GM18526 (cell line): ENCODE results near the gene NPHP4.

Experiments used
- POLR2A ChIP-seq: IDR thresholded peaks from 3 replicates; pipeline ENCODE4 v1.6.1; 2011; ENCODE audit not compliant: insufficient read length; ENCODE audit errors: extremely low read depth

The NPHP4 gene

DNA sequence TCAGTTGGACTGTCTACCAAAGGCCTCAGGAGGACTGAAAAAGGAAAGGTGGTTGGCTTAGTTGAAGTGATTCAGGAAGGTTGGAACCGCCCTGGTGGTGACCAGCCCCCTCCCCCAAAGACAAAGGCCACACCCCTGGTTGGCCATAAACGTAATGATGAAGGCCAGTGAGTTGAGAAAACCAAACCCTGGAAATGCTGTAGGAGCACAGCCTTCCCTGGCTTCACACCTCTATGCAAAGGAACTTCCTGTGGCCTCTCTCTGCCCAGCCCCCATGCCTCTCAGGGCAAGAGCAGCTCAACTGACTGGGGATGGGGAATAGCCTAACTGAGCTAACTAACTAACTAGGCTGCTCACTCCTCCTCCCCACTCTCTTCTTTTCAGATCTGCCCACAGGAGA is 90.4 kb downstream of the NPHP4 start:
- TF ChIP-seq POLR2A = no peak

DNA sequence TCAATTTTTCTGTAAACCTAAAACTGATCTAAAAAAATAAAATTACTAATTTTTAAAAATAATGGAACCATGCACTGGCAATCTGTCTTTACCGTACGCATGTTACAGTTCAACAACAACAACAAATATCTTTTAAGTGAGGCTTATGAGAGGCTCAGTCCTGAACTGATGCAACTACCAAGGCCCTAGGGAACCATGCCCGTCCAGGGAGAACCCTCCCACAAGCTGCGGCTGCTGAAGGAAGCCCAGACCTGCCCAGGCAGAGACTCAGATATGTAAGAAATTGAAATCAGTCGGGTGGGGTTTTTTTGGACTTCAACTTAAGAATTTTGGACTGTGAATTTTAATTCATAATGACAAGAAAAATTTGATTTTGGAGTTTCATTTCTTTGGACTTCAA is 91.1 kb downstream of the NPHP4 start:
- TF ChIP-seq POLR2A = no peak

DNA sequence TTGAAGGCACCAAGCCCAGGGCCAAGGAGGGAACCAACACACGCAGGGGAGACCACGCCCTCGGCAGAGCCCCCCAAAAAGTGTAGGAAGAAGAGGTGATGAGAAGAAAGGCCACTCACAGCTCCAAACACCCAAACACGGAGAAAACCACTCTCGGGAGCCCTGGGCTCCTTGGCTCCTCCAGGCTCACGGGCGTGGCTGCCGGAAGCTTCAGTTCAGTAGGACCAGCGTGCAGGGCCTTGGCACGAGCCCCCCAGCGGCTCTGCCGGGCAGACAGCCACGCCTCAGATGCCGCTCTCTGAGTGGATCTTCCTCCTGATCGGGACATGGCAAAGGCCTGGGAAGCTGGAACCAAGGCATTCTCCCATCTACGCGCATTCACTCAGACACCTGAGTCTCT is 94.0 kb downstream of the NPHP4 start:
- no peak for TF ChIP-seq POLR2A

DNA sequence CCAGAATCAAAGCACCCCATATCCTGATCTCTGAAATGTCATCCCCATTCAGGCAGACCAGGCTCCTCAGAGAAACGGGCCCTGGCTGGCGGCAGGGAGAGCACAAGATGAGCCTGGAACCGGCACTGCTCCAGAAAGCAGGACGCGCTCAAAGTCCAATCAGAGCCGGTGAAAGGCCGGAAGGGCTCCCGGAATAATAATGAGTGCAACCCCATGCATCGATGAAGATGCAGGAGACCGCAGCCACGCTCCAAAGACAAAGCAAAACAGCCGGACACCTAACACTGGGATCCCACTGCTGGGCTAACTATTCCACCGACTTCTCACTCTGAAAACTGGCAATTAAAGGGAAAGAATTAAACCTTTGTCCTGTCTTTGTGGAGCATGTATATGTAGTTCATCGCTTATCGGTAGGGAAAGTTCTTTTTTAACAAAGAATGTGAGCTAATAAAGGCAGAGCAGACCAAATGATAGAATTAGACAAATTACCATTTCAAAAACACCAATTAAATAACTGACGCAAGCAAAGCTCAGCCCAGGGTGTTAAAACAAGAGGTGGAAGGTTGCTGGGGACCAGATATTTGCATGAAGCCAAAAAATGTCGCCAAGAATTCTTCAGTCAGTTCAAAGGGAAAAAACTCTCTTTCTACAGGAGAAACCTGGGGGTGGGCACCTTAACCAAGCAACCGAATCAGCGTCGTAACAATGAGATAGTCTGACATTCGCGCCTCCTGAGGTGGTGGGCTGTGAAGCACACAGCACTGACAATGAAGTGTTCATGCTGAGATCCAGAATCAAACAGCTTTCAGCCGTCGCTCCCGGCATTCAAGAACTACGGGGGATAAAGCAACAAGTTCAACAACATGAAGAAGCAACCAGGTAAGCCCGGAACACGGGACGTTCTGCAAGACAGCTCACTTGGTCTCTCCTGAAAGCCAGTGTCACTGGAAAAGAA is 95.2 kb downstream of the NPHP4 start:
- no peak for TF ChIP-seq POLR2A

DNA sequence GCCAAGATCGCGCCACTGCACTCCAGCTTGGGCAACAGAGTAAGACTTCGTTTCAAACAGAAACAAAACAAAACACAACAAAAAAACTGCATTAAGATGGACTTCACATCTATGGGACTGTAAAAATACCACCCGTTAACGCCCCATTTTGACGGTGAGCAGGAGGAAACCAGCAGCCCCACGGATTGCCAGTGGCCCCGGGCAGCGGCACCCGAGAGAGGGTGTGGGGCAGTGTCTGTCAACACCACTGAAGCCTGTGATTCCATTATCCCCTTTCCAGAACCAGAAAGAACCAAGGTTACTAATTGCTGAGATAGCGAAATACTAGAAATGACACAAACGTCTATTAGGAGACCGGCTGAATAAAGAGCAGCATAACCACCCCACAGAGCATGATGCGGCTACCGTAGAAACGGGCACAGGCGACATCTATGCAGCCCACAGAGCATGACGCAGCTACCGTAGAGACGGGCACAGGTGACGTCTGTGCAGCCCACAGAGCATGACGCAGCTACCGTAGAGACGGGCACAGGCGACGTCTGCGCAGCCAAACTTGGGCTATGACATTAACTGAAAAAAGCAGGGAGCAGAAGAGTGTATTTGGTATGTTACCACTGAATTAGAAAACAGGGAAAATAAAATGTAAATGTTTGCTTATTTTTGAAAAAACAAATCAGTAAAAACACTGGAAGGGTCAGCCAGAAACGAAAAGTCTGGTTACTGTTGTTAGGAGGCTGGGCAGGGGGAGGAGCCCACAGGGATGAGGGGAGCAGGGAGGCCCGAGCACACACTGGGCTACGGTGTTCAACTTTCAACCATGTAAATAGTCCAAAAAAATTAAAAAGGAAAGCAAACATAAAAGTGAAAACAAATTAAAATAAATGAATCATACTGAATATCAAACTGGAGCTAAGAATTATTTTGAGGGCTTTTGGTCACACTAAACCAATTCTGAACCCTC is 96.5 kb downstream of the NPHP4 start:
- no peak for TF ChIP-seq POLR2A

DNA sequence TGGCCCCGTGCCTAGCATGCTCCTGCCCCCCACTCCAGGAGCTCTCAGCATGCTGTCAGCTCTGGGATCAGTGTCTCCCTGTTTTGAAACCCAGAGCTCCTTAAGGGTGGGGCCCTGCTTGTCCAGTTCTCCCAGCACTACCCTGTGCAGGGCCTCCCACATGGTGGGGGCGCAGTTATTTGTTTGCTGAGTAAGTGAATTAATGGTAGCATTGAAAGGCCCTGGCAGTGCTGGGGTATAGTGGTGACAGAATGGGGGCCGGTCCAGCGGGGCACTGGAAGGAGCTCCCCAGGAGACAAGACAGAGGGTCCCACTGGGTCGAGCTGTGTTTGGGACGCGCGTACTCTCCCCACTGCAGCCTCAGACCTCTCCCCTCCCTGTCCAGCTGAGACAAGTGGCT is 99.9 kb downstream of the NPHP4 start:
- TF ChIP-seq POLR2A = no peak

DNA sequence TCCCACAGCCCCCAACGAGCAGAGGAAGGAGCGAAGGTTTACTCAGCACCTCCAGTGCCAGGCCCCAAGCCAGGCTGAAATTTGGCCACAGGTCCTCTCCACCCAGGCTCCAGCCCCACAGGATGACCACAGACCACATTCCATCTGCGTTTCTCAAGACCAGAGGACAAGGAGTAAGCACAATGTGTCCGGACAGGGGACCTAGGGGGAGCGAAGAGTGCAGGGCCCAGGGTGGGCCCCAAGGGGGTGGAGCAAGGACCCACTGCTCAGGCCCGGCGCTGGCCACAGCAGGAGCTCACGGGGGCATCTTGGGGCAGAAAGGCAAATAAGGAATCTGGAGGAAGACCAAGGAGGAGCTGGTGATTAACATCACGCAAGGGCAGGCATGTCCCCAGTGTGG is 100.5 kb downstream of the NPHP4 start:
- TF ChIP-seq POLR2A = no peak

DNA sequence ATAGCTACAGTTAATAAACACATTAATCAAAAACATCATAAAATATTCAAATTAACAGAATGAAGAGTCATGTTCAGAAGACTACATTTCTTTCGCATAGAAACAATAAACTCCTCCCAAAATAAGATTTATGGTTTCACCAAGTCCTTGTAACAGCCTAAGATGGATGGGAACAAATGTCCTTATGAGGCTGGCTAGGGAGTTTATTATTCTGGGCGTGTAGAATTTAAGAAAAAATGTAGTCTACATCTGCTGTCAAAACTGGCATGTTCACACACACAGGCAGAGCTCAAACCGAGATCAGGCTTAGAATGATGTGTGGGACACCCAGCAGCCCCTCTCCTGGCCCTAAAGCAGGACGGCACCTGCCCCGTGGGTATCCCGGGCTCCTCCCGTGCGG is 101.1 kb downstream of the NPHP4 start:
- no peak for TF ChIP-seq POLR2A

DNA sequence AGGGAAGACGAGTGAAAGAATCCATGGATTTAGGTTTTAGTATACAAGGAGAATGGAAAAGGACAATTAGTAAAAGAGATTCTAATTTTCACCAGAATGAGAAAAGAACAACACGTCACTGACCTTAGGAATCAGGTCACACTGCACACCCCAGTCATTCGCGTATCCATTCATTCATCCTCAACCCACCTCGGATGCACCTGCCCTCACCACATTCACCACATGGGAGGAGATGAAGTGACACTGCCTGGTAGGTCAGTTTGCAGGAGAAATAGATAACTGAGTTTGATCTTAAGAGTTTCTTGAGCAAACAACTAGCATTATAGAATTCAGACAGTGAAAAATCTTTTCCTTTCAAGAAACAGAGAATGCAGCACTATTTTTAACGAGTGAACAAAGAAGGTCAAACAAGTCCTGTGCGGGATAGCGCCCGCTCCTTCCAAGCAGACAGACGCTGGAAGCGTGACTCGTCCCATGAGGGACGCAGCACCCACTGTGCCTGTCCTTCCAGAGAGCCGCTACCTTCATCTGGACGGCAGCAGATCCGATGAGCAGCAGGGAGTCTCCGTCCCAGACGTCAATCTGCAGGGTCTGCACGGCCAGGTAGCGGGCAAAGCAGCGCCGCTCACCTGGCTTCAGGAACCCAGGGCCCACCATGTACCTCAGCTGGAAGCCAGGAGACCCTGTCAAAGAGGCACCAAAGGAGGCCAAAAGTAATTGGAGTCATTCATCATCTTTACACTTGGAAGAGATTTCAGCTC is 101.7 kb downstream of the NPHP4 start:
- no peak for TF ChIP-seq POLR2A

DNA sequence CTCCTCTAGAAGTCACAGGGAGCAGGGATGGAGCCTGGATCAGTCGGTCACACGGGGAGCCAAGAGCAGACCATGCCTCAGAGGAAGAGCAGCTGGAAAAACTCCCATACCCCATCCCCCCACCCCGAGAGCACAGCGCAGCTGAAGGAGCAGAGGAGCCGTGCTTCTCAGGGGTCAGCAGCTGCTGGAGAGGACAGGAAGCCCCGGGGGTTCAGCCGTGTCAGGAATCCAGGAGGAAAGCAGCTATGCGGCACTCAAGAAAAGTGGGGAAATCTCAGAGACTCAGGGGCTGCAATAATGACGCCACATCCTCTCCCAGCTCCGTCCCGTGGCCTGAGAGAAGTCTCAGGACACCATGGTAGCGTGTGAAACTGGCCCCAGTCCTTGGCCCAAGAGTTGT is 102.3 kb downstream of the NPHP4 start:
- no peak for TF ChIP-seq POLR2A

DNA sequence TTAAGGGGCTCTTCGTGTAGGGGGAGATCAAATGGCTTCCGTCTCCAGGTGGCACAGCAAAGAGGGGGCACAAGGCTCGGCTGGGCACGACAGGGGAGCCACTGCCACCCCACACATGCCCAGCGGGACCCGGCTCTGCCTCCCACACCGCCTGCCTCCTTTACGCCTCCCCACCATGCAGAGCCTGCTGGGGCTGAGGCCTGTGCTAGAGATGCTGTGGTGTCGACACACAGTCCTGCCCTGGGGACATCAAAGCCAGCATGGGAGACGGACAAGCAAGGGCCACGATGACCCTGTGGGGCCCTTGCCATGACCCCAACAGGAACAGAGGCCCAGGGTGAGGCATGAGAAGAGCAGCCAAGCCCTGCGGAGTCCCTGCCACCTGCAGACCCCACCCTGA is 102.8 kb downstream of the NPHP4 start:
- no peak for TF ChIP-seq POLR2A

DNA sequence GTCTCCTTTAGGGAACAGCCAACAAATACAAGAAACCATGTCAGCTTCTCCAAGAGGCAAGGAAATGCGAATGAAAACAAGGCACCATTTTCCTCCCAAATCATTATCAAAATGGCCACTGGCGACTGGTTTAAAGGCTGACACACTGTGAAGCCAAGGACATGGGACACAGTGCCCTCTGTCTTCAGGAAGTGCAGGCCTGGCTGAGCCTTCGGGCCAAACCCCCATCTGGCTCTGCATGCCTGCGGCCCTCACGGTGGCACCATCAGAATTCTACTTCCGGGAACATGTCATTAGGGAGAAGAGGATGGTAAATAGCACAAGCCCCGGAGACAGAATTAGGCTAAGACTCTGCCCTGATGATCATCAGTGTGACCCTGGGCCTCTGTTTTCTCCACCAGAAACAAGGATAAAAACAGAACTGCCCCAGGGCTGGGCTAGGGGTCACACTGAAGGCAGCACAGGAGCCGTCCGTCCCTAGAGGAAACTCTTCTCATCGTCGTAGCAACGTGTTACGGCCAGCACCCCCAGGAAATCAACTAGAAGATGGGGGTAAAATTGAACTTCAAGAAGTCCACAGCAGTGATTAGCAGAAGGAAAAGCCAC is 103.5 kb downstream of the NPHP4 start:
- TF ChIP-seq POLR2A = no peak

DNA sequence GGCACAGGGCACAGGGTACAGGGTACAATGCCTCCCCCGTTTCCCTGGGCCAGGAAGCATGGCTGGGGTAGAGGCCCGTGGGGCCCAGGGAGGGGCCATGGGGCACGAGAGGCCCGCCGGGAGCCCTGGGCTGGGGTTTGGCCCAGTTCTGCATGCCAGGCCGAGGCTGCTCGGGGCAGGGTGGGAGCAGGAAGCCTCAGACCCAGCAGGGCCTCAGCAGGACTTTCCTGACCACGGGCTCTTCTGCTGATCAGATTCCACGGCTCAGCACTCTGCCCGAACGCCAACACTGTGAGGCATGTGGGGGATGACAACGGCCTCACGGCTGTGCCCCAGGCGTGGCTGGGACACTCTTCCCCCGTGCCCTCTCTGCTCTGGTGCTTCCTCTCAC is 104.3 kb downstream of the NPHP4 start:
- TF ChIP-seq POLR2A = no peak

DNA sequence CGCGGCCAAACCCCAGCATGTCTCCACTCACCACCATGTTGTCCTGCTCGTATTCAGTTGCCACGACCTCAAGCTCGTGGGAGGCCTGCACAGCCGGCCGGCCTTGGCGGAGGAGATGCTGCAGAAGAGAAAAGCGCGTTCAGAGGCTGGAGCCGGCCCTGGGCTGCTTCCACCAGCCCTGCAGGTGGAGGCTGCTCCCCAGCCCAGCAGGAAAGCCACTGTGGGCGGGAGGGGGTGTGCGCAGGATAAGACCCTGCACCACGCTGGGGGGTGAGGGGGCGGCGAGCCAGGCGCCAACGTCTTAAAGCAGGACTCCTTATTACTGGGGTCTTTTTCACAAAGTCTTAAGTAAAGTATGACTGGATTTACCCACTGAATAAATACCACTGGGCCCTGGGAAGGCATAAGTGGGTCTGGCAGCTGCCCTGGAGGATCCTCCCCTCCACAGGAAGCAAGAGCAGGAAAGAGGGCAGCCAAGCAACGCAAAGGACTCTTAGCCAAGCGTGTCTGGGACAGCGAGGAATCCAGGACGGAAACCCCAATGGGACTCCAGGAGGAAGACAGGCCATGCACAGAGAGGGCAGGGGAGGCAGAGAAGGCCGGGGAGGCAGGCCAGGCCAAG is 104.8 kb downstream of the NPHP4 start:
- no peak for TF ChIP-seq POLR2A

DNA sequence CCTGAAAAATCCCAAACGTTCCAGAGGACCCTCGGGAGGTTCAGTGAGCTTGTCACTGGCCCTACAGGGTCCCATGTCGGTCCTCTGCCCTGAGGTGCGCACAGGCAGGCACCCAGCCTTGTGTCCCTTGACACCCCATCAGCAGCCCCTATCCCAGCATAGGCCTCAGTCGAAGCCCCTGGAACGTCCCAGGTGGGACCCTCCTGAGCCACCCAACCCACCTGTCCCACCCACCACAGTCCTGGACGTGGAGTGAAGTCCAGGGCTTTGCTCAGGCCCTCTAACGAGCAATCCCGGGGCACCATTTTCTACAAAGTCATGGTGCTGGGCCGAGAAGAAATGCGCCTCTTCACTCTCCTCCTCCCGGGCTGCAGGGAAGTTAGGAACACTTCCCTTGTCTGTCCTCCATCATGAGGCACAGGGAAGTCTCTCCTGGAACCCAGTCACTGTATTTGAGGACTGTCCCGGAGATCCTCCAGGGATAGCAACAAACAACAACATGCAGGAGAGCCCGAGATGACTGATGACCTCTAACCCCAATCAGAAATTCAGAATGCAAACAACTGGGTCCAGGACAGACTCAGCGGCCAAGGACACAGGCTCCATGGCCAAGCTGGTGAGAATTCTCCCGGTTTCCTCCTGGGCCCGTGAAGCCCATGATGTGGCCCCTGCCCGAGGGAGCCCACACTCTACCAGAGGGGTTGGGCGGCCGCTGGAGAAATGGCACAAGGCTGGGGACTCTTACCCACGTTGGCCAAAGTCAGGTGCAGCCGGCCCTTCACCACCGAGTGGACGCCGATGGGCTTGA is 105.5 kb downstream of the NPHP4 start:
- TF ChIP-seq POLR2A = no peak
